ENCODE results near the gene KLF13.

Gene KLF13

DNA sequence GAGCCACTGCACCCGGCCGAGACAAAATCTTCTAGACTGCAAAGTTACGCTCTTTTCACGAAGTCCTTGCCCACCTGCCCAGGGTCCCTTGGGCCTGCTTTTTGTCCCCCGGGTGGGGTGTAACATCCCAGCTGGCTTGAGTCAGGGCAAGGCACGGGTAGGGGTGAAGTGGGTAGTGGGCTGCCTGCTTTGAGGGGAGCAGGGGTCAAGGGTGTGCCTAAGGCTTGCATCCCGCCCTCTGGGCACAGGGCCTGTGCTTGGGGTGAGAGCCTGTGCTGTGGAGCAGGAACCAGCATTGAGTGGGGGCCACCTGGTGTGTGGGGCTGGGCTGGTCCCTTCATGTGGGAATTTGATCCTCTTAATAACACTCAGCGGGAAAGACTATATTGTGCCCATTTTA is 74.6 kb downstream of the KLF13 start:
- DNase-seq (ENCODE audit: low read depth in 3 of 3), result no peak

DNA sequence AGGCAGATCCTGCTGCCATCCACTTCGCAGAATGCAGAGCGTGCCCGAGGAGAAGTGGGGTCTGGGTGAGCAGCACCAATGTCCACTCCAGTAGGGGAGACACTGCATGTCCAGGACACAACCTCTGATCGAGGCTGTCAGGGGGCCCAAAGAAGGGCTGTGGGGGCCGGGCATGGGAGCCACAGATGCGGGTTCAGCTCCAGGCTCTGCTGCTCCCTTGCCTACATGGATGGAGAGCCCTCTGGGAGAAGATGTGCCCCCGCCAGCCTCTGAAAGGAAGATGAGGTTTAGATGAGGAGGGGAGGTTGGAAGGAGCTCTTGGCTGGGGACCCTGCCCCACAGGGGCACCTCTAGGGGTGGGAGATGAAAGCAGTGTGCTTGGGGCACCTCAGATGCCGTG is 75.4 kb downstream of the KLF13 start:
- no peak for DNase-seq (ENCODE audit: low read depth in 3 of 3)

DNA sequence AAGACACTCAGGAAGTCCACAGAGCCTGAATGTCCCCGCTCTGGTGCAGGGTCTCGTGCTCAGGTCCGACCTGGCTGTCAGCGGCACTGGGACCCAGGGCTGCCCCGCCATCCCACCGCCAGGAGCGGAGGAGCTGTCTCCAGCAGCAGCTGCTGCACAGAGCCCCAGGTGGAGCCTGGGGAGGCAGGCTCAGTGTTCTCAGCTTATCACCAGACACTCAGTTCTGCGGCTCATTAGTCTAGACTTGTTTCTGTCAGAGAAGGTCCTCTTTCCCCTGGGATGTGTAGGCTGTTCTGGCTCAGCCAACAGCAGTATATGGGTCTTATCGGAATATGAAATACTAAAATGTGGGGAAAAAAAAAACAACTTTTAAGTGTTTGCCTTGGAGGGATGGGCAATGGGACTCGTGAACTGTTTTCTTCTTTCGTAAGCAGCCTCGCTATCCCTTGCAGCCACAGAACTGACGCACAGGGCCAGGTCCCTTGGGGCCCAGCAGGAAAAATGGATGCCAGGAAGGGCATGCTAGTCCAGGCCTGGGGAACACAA is 75.9 kb downstream of the KLF13 start:
- DNase-seq (ENCODE audit: low read depth in 3 of 3), result no peak

DNA sequence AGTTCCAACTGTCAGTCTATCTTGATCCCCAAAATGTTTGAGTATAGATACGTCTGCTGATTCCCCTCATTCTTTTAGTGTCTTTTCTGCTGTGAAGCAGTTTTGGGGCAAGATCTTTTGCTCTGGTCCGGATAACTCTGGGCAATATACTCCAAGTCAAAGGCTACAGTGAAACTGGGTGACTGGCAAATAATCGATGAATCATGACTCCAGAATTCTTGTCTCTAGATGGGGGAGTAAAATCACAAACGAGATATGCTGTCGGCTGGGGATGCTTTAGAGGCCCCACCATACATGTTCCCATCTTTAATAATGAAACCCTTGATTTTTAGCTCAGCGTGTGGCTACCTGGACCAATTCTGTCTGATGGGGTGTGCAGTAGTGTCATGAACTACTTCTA is 76.5 kb downstream of the KLF13 start:
- DNase-seq (ENCODE audit: low read depth in 3 of 3), result no peak

DNA sequence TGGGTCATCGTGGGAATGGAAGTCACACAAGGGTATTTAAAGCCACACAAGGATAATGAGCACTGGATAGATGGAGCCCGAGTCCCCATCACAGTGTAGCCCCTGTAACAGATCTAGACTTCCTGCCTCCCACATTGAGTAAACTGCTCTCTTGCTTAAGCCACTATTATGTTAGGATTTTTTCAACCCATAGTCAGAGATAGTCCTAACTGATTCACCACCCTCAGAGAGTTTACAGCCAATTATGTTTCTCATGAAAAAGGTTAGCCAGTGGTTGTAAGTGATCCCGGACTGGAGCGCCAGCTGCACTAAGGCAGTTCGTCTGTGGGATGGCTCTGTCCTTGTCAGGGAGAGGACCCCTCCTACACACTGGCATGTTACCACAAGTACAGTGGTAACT is 77.0 kb downstream of the KLF13 start:
- DNase-seq (ENCODE audit: low read depth in 3 of 3), result no peak

DNA sequence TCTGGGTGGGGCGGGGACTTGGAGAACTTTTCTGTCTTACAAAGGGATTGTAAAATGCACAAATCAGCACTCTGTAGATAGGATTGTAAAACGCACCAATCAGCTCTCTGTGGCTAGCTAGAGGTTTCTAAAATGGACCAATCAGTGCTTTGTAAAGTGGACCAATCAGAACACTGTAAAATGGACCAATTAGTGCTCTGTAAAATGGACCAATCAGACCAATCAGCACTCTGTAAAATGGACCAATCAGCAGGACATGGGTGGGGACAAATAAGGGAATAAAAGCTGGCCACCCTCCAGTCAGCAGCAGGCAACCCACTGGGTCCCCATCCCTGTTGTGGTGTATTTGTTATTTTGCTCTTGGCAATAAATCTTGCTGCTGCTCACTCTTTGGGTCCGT is 77.7 kb downstream of the KLF13 start:
- DNase-seq (ENCODE audit: low read depth in 3 of 3), result no peak

DNA sequence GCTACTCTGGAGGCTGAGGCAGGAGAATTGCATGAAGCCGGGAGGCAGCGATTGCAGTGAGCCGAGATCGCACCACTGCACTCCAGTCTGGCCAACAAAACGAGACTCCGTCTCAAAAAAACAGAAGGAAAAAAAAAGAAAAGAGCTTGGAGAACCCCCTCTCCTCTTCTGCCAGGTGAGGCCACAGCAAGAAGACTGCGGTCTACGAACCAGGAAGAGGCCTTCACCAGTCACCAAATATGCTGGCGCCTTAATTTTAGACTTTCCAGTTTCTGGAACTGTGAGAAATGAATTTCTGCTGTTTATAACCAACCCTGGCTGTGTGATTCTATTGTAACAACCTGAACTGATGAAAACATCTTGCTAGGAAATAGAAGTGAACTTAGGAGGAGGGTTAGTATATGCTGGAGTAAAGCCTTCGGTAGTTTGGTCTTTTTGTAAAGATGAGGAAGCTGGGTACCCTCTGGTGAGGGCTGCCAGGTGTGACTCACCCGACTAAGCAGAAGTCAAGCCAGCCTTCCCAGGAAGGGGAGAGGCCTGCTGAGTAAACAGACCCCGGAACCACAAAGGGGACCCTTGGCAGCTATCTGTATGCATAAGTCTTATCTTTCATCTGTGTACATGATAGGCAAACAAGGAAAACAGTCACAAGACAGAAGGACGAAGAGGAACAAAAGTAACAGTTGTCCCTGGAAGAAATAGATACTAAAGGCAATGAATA is 78.7 kb downstream of the KLF13 start:
- DNase-seq (ENCODE audit: low read depth in 3 of 3), result no peak

DNA sequence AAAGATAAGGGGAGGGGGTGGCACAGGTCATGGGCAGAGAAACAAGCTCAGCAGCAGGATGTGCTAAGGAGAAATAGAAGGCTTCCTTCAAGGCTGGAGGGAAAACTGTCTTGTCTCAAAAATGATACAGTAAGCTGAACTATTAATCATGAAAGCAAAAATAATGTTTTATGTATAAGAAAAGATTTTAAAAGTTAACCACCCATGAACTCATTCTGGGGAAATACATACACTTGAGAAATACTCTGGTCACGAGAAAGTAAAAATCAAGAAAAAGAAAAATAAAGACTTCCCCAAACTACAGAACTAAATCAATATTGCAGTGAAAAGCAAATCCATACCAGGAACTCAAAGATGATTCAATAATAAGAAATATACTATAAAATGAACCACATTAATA is 80.7 kb downstream of the KLF13 start:
- no peak for DNase-seq (ENCODE audit: low read depth in 3 of 3)

DNA sequence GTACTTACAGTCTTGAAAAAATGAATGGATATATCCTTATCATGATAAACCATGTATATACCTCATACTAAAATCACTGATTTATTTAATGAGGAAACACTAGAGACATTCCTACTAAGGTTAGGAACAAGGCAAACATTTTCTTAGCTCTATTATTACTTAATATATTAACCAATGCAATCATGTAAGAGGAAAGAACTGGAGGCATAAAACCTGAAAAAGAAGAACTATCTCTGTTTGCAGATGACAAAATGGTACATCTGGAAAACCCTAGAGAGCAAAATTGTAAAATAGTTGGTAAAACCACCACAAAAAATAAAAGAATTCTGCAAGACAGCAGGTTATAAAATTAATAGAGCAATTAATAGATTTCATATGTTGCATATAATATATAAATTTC is 81.2 kb downstream of the KLF13 start:
- no peak for DNase-seq (ENCODE audit: low read depth in 3 of 3)

DNA sequence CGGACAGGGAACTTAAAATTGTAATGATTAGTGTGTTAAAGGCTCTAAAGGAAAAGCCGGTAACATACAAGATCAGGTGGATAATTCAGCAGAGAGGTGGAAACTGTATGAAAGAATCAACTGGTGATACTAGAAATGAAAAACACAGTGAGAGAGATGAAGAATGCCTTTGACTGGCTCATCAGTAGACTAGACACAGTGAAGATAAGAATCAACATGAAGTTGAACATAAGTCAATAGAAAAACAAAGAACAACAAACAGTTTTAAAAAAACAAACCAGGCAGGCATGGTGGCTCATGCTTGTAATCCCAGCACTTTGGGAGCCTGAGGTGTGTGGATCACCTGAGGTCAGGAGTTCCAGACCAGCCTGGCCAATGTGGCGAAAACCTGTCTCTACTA is 82.1 kb downstream of the KLF13 start:
- no peak for DNase-seq (ENCODE audit: low read depth in 3 of 3)

DNA sequence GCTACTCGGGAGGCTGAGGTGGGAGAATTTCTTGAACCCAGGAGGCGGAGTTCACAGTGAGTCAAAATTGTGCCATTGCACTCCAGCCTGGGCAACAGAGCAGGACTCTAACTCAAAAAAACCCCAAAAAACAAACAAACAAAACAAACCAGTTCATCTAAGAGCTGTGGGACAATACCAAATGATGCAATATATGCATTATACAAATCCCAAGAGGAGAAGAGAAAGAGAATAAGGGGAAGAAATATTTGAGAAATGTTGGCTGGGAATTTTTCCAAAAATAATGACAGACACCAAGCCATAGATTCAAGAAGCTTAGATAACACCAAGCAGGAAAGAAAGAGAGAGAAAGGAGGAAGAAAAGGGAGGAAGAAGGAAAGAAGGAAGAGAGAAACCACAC is 82.5 kb downstream of the KLF13 start:
- no peak for DNase-seq (ENCODE audit: low read depth in 3 of 3)

DNA sequence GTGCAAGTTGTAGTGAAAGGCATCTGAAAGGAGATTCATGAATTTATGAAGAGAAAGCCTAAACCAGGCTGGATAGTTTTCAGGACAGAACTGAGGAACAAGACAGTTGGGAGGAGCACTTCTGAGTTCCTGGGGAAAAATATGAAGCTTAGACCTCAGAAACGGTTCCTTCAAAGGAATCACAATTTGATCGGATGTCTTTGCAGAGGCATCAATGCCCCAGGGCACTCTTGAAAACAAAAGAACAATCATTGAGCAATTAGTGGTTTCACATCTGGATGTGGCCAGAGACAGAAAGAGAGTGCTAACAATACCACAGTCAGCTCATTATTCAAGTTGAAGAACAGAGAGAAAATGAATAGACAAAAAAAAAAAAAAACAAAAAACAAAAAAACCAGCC is 86.2 kb downstream of the KLF13 start:
- DNase-seq (ENCODE audit: low read depth in 3 of 3), result no peak

DNA sequence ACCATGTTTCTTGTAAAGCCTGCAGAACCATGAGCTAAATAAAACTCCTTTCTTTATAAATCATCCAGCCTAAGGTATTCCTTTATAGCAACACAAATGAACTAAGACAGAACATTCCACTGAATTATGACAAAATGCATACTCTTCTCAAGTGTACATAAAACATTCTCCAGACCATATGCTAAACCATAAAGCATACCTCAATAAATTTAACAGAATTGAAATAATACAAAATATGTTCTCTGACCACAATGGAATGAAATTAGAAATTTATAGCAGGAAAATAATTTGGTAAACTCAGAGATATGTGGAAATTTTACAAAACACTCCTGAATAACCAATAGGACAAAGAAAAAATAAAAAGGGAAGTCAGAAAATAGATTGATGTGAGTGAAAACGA is 88.6 kb downstream of the KLF13 start:
- no peak for DNase-seq (ENCODE audit: low read depth in 3 of 3)

DNA sequence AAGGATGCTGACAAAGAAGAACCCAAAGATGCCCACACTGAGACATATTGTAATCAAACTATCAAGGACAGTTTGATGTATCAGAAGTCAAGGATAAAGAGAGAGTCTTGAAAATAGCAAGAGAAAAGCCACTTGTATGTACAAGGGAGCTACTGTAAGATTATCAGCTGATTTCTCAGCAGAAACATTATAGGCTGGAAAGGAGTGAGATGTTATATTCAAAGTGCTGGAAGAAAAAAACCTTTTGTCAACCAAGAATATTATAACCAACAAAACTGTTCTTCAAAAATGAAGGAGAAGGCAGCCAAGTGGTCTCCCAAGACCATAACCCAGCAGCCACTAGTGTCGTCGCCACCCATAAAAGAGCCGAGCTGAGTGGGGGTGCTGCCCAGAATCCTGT is 93.2 kb downstream of the KLF13 start:
- no peak for DNase-seq (ENCODE audit: low read depth in 3 of 3)

DNA sequence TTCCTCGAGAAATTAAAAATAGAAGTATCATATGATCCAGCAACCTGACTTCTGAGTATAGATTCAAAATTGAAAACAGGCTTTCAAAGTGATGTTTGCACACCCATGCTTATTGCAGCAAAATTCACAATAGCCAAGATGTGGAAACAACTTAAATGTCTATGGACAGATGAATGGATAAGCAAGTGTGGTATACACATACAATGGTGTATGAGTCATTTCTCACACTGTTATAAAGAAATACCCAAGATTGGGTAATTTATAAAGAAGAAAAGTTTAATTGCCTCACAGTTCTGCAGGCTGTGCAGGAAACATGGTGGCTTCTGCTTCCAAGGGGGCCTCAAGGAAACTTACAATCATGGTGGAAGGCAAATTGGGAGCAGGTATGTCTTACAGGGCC is 100.8 kb downstream of the KLF13 start:
- DNase-seq (ENCODE audit: low read depth in 3 of 3), result no peak

Data from stimulated activated CD4-positive, alpha-beta T cell treated with anti-CD3 and anti-CD28 coated beads, TNF-alpha, amount 100 ng/mL, for 48 hours (primary cell).